Measurements from ENCODE around the gene DHX16. TPM values are rescaled to one million over a fixed set of nuclear protein-coding genes. Genes with fewer than 3 reads are reported as not detected.

The DHX16 gene
- total and polyA plus RNA-seq, 2 of the 8 experiments (the other 6 are each of a cell fraction or from before 2014, with no cell fraction given), result 27.4 to 44.4 TPM

DNA sequence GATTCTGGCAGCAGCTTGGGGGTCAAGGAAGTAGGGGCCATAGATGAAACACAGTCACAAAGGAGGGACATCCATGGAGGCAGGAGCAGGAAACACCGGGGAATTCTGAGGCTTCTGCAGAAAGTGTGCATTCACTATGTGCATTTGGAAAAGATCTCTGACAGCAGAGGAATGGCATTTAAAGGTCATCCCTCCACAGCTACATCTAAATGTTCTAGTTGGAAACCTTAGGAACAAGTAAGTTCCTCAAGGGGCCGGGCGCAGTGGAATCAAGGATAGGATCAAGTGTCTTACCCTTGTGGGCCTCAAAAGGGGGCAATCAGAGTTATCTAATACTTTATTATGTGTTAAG is 17.1 kb downstream of the DHX16 start (continued):
- TF ChIP-seq CBX5 (IDR thresholded peaks at IDR 0.05; ENCODE audit: low read depth, low read length) (no peak), BACH1 (IDR thresholded peaks at IDR 0.05; ENCODE audit: low read length) (no peak), CHD1 (IDR thresholded peaks at IDR 0.05; ENCODE audit: low read depth, low read length) (no peak), JUN (IDR thresholded peaks at IDR 0.05; ENCODE audit: low read depth, low read length) (no peak)

All from H1 (cell line).